KMS-11 (cell line): ENCODE measurements around the gene PRKCE.

Experiments used
- H2AFZ ChIP-seq: fragments of 200-600 bp; sonication (generic); 2 replicates; pipeline ENCODE4 v1.6.1; 2016; ENCODE audit warnings: antibody characterized with exemption, mixed run types, low read depth
- H3K27ac ChIP-seq: fragments of 200-600 bp; sonication (generic); 2 replicates; pipeline ENCODE4 v1.6.1; 2016; ENCODE audit warnings: mild to moderate bottlenecking, mixed run types
- H3K27me3 ChIP-seq: fragments of 200-600 bp; sonication (generic); 2 replicates; pipeline ENCODE4 v1.6.1; 2017; ENCODE audit warnings: mild to moderate bottlenecking, low read depth, mixed run types, moderate library complexity; ENCODE audit not compliant: insufficient read depth
- H3K36me3 ChIP-seq: fragments of 200-600 bp; sonication (generic); 2 replicates; pipeline ENCODE4 v1.6.1; 2017; ENCODE audit warnings: mild to moderate bottlenecking, mixed run types; ENCODE audit not compliant: insufficient read depth
- H3K4me1 ChIP-seq: fragments of 200-600 bp; sonication (generic); 2 replicates; pipeline ENCODE4 v1.6.1; 2016; ENCODE audit warnings: mild to moderate bottlenecking, low read depth, mixed run types; ENCODE audit not compliant: poor library complexity, severe bottlenecking
- H3K4me2 ChIP-seq: fragments of 200-600 bp; sonication (generic); 2 replicates; pipeline ENCODE4 v1.7.0; 2016; ENCODE audit warnings: mild to moderate bottlenecking, mixed run types
- H3K4me3 ChIP-seq: fragments of 200-600 bp; sonication (generic); IDR thresholded peaks from 2 replicates; pipeline ENCODE4 v1.6.1; 2017; ENCODE audit warnings: low read depth, low read length, mixed read lengths; ENCODE audit not compliant: insufficient read depth
- H3K79me2 ChIP-seq: fragments of 200-600 bp; sonication (generic); 2 replicates; pipeline ENCODE4 v1.6.1; 2016; ENCODE audit warnings: low read depth, mixed run types; ENCODE audit not compliant: insufficient read depth
- H3K9ac ChIP-seq: fragments of 200-600 bp; sonication (generic); 2 replicates; pipeline ENCODE4 v1.6.1; 2016; ENCODE audit warnings: mild to moderate bottlenecking, mixed run types
- H4K20me1 ChIP-seq: fragments of 200-600 bp; sonication (generic); 2 replicates; pipeline ENCODE4 v1.6.1; 2016; ENCODE audit warnings: mild to moderate bottlenecking, mixed run types; ENCODE audit not compliant: insufficient read depth
- CTCF ChIP-seq: fragments of 200-600 bp; sonication (generic); conservative IDR thresholded peaks from 2 replicates; pipeline ENCODE4 v1.6.1; 2017; ENCODE audit warnings: low read depth, mild to moderate bottlenecking, antibody characterized with exemption, low read length, moderate library complexity, mixed read lengths

The PRKCE gene

GRCh38 chr2:45802499-45803138 is 151.1 kb downstream of the PRKCE start:
- Histone ChIP-seq H3K4me1 (no peaks in the 10 kb centered on the region), H3K27me3 (no peaks in the 10 kb centered on the region), H3K27ac (no peak overlapping the region), H2AFZ (no peak overlapping the region), H3K79me2 (no peaks in the 10 kb centered on the region), H3K4me3 (no peak overlapping the region), H4K20me1 (no peaks in the 10 kb centered on the region), H3K36me3 (no peaks in the 10 kb centered on the region), H3K9ac (no peak overlapping the region), H3K4me2 (no peak overlapping the region)
- TF ChIP-seq CTCF: no peak

GRCh38 chr2:45804987-45805755 is 153.7 kb downstream of the PRKCE start:
- Histone ChIP-seq H3K36me3 (no peaks in the 10 kb centered on the region), H3K27me3 (no peaks in the 10 kb centered on the region), H3K4me1 (no peaks in the 10 kb centered on the region), H3K4me3 (no peak overlapping the region), H3K27ac (no peak overlapping the region), H3K4me2 (no peak overlapping the region), H3K9ac (no peak overlapping the region), H2AFZ (no peak overlapping the region), H3K79me2 (no peaks in the 10 kb centered on the region), H4K20me1 (no peaks in the 10 kb centered on the region)
- TF ChIP-seq CTCF: no peak

- H4K20me1 ChIP-seq: no peaks in the 10 kb centered on the region
- no peak overlapping the region for H3K27ac ChIP-seq
- no peak overlapping the region for H3K9ac ChIP-seq
- no peaks in the 10 kb centered on the region for H3K27me3 ChIP-seq
- no peaks in the 10 kb centered on the region for H3K79me2 ChIP-seq
- TF ChIP-seq CTCF: no peak
- no peak overlapping the region for H3K4me3 ChIP-seq
- H2AFZ ChIP-seq: no peak overlapping the region
- H3K4me1 ChIP-seq: no peaks in the 10 kb centered on the region
- H3K36me3 ChIP-seq: no peaks in the 10 kb centered on the region
- H3K4me2 ChIP-seq: no peak overlapping the region
These were observed 155.3 kb downstream of the PRKCE start for GRCh38 chr2:45806563-45807358.

- Histone ChIP-seq H3K27me3 (no peaks in the 10 kb centered on the region), H3K36me3 (no peaks in the 10 kb centered on the region), H3K27ac (no peak overlapping the region), H3K9ac (no peak overlapping the region), H3K79me2 (no peaks in the 10 kb centered on the region), H4K20me1 (no peaks in the 10 kb centered on the region), H3K4me2 (no peak overlapping the region), H2AFZ (no peak overlapping the region), H3K4me1 (no peaks in the 10 kb centered on the region), H3K4me3 (no peak overlapping the region)
- TF ChIP-seq CTCF: no peak
These were observed 156.9 kb downstream of the PRKCE start for GRCh38 chr2:45808294-45808800.
